ENCODE measurements around the gene KLHDC8A.

The KLHDC8A gene

DNA sequence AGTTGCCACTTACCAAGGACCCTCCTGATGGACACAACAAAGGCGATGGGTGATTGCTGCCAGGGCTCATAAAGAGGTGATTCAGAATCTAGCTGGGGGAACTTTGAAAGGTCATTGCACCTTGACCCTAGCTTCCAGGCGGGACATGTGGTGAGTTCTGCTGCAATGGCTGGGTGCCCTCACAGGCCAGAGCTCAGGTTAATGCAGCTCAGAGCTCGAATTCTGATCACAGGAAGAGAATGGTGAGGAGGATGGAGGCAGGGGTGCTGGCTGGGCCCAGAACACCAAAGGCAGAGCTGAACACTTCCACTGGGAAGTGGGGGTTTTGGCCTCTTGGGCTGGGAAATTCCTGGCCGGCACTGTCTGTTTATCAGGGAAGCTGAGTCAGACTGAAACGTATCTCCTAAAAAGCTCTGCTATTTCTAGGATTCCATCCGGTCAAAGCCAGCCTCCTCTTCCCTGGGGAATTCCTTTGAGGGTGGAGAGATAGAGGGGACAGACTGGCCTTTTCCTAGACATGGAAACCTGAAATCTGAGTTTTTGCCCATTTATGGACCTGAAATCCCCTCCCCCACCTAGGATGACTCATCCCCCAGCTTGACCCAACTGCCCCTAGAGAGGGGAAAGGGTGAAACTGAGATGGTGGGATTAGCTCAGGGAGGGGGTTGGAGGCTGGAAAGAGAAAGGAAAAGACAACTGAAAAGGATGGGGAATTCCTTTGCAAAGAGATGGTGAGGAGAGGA, 62.4 kb downstream of the KLHDC8A start:
- Histone ChIP-seq H3K4me3 (ENCODE audit: severe bottlenecking) (no peak overlapping the region), H3K27me3 (ENCODE audit: insufficient read depth, poor library complexity, severe bottlenecking) (no peaks in the 10 kb centered on the region), H3K36me3 (ENCODE audit: low read depth) (no peaks in the 10 kb centered on the region), H3K4me1 (ENCODE audit: insufficient read depth, poor library complexity, severe bottlenecking) (peaks cover 59% of the 10 kb centered on the region), H3K9me3 (ENCODE audit: severe bottlenecking) (no peaks in the 10 kb centered on the region), H3K27ac (ENCODE audit: poor library complexity, severe bottlenecking) (peak overlapping the region; percentile 97)
- TF ChIP-seq, protein P1, sequence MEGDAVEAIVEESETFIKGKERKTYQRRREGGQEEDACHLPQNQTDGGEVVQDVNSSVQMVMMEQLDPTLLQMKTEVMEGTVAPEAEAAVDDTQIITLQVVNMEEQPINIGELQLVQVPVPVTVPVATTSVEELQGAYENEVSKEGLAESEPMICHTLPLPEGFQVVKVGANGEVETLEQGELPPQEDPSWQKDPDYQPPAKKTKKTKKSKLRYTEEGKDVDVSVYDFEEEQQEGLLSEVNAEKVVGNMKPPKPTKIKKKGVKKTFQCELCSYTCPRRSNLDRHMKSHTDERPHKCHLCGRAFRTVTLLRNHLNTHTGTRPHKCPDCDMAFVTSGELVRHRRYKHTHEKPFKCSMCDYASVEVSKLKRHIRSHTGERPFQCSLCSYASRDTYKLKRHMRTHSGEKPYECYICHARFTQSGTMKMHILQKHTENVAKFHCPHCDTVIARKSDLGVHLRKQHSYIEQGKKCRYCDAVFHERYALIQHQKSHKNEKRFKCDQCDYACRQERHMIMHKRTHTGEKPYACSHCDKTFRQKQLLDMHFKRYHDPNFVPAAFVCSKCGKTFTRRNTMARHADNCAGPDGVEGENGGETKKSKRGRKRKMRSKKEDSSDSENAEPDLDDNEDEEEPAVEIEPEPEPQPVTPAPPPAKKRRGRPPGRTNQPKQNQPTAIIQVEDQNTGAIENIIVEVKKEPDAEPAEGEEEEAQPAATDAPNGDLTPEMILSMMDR (IDR thresholded peaks at IDR 0.05; ENCODE audit: poor library complexity, severe bottlenecking), result no peak
- peak; percentile 84 for DNase-seq (ENCODE audit: low spot score)
- ATAC-seq (ENCODE audit: low read depth), result peak; percentile 66

DNA sequence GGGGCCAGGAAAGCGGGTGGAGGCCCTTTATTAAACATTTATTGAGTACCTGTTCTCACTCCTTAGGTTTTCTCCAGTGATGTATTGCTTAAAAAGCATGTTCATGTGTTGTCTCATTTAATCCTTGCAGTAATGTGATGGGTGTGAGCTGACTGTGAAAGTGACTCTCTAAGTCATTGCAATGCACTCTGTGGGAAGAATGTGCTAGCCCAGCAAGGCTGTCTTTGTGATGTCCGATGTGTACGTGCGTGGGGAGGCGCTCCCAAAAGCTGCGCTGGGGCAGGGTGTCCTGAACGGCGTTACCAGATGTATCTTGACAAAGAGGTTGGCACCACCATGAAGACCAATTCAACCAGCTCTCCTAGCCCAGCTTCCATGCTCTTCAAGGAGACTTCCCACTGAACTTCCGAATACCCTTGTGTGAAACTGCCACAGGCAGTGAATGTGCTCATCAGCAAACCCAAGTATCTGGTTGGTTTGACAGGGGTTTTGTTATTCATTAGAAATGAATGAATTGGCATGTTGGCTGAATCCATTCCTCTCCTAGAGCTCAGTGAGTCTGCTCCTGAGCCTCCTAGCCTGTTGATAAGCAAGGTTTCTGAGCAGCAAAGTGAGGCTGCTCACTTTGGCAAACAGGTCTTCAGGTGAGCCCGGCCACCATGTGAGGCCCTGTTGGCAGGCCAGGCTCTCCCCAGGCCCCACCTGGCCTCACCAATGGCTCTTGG, 63.2 kb downstream of the KLHDC8A start:
- no peak for ATAC-seq (ENCODE audit: low read depth)
- Histone ChIP-seq H3K27me3 (ENCODE audit: insufficient read depth, poor library complexity, severe bottlenecking) (no peaks in the 10 kb centered on the region), H3K9me3 (ENCODE audit: severe bottlenecking) (no peaks in the 10 kb centered on the region), H3K4me3 (ENCODE audit: severe bottlenecking) (no peak overlapping the region), H3K4me1 (ENCODE audit: insufficient read depth, poor library complexity, severe bottlenecking) (peaks cover 53% of the 10 kb centered on the region), H3K36me3 (ENCODE audit: low read depth) (no peaks in the 10 kb centered on the region), H3K27ac (ENCODE audit: poor library complexity, severe bottlenecking) (peak overlapping the region; percentile 97)
- TF ChIP-seq, protein P1 (IDR thresholded peaks at IDR 0.05; ENCODE audit: poor library complexity, severe bottlenecking), result no peak
- no peak for DNase-seq (ENCODE audit: low spot score)

DNA sequence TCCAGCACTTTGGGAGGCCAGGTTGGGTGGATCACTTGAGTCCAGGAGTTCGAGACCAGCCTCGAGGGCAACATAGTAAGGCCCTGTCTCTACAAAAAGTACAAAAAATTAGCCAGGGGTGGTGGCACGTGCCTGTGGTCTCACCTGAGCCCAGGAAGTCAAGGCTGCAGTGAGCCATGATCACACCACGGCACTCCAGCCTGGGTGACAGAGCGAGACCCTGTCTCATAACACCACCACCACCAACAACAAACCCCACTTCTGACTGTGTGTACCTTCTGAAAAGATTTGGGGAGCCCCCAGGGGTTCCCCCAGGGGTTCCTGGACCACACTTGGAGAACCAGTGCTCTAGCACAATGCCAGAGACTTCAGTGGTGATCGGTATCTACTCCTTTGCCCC, 65.1 kb downstream of the KLHDC8A start:
- no peak for DNase-seq (ENCODE audit: low spot score)
- Histone ChIP-seq H3K27ac (ENCODE audit: poor library complexity, severe bottlenecking) (no peak overlapping the region), H3K36me3 (ENCODE audit: low read depth) (no peaks in the 10 kb centered on the region), H3K9me3 (ENCODE audit: severe bottlenecking) (no peaks in the 10 kb centered on the region), H3K4me1 (ENCODE audit: insufficient read depth, poor library complexity, severe bottlenecking) (peaks cover 38% of the 10 kb centered on the region), H3K27me3 (ENCODE audit: insufficient read depth, poor library complexity, severe bottlenecking) (no peaks in the 10 kb centered on the region), H3K4me3 (ENCODE audit: severe bottlenecking) (no peak overlapping the region)
- TF ChIP-seq, protein P1 (IDR thresholded peaks at IDR 0.05; ENCODE audit: poor library complexity, severe bottlenecking), result no peak
- no peak for ATAC-seq (ENCODE audit: low read depth)

DNA sequence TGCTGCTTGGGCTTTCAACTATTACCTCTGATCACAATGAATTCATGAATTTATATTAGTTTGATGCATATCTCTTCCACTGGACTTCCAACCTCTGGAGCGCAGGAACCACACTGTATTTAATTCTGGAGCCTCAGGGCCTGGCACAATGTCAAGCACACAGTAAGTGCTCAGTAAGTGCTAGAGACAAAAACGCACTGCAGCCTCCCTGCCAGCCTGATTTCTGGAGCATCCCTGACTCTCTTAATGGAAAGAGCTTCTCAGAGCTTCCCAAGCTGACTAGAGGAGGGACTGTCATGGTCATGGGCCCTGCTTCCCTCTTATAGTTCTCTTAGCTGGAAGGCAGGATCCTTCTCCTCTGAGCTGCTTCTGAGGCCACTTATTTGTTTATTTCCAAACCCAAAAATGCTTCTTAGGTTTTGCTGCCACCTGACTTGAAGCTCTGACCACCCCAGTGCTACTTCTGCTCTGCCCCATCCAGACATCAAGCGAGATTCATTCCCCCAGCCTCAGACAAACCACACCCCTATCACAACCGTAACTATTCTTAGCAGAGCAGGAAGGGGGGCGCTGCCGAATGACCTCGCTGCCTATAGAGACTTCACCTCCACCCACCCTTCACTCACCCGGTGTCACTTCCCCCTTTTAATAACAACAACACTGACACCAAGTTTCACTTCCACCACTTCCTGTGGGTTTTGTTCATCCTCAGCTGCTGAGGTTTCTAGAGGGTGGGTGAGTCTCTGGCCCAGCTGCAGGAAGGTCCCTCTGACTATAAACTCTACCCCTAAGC, 68.8 kb downstream of the KLHDC8A start:
- Histone ChIP-seq H3K4me1 (ENCODE audit: insufficient read depth, poor library complexity, severe bottlenecking) (peaks cover 23% of the 10 kb centered on the region), H3K27me3 (ENCODE audit: insufficient read depth, poor library complexity, severe bottlenecking) (no peaks in the 10 kb centered on the region), H3K27ac (ENCODE audit: poor library complexity, severe bottlenecking) (peak overlapping the region; percentile 92), H3K36me3 (ENCODE audit: low read depth) (no peaks in the 10 kb centered on the region), H3K9me3 (ENCODE audit: severe bottlenecking) (no peaks in the 10 kb centered on the region), H3K4me3 (ENCODE audit: severe bottlenecking) (no peak overlapping the region)
- ATAC-seq (ENCODE audit: low read depth), result no peak
- DNase-seq (ENCODE audit: low spot score), result no peak
- TF ChIP-seq, protein P1 (IDR thresholded peaks at IDR 0.05; ENCODE audit: poor library complexity, severe bottlenecking), result no peak
